DOHH2 (cell line): ENCODE results near the gene BRK1.
"Not testable (repeated sequence)": the region's sequence is repeated elsewhere in the genome, so short reads cannot be mapped to it uniquely, and the experiment has no call there.

ENCODE experiments used
- H3F3A ChIP-seq: fragments of 200-600 bp; sonication (generic), shearing (Covaris generic); 2 replicates; pipeline ENCODE4 v1.6.0; 2016; ENCODE audit warnings: antibody characterized with exemption, mild to moderate bottlenecking; ENCODE audit not compliant: control insufficient read depth, insufficient read depth
- H3K27ac ChIP-seq: fragments of 200-600 bp; sonication (generic); 2 replicates; pipeline ENCODE4 v1.5.1; 2014; ENCODE audit warnings: low read depth, mild to moderate bottlenecking, low read length, moderate library complexity
- H3K27me3 ChIP-seq: fragments of 200-600 bp; sonication (generic); 2 replicates; pipeline ENCODE4 v1.6.1; 2014; ENCODE audit warnings: mild to moderate bottlenecking, low read length, mixed read lengths; ENCODE audit not compliant: control insufficient read depth
- H3K36me3 ChIP-seq: fragments of 200-600 bp; sonication (generic); 2 replicates; pipeline ENCODE4 v1.6.1; 2014; ENCODE audit warnings: mild to moderate bottlenecking, low read length, moderate library complexity, mixed read lengths; ENCODE audit not compliant: control insufficient read depth
- H3K4me1 ChIP-seq: fragments of 200-600 bp; sonication (generic); 2 replicates; pipeline ENCODE4 v1.6.1; 2014; ENCODE audit warnings: mild to moderate bottlenecking, low read length, mixed read lengths; ENCODE audit not compliant: control insufficient read depth
- H3K4me2 ChIP-seq: fragments of 200-600 bp; sonication (generic); 2 replicates; pipeline ENCODE4 v1.6.0; 2014; ENCODE audit warnings: mild to moderate bottlenecking, low read length, moderate library complexity
- H3K4me3 ChIP-seq: fragments of 200-600 bp; sonication (generic); 2 replicates; pipeline ENCODE4 v1.5.1; 2014; ENCODE audit warnings: mild to moderate bottlenecking, low read length, mixed read lengths
- H3K79me2 ChIP-seq: fragments of 200-600 bp; sonication (generic); 2 replicates; pipeline ENCODE4 v1.6.1; 2014; ENCODE audit warnings: mild to moderate bottlenecking, low read length, mixed read lengths; ENCODE audit not compliant: control insufficient read depth
- H3K9me2 ChIP-seq: fragments of 200-600 bp; sonication (generic); replicated peaks from 2 replicates; pipeline ENCODE4 v1.6.1; 2014; ENCODE audit warnings: mild to moderate bottlenecking, low read length, mixed read lengths; ENCODE audit not compliant: control insufficient read depth
- H3K9me3 ChIP-seq: fragments of 200-600 bp; sonication (generic); 2 replicates; pipeline ENCODE4 v1.6.1; 2014; ENCODE audit warnings: antibody characterized with exemption, low read length, mixed read lengths; ENCODE audit not compliant: control insufficient read depth, insufficient read depth
- H4K20me1 ChIP-seq: fragments of 200-600 bp; sonication (generic); 2 replicates; pipeline ENCODE4 v1.6.0; 2014; ENCODE audit warnings: low read depth, mild to moderate bottlenecking, antibody characterized with exemption, low read length, moderate library complexity; ENCODE audit not compliant: control insufficient read depth, insufficient read depth
- CTCF ChIP-seq: fragments of 200-600 bp; sonication (generic); IDR thresholded peaks from one replicate; pipeline ENCODE4 v1.5.1; 2014; ENCODE audit warnings: antibody characterized with exemption, mild to moderate bottlenecking, low read depth, low read length; ENCODE audit not compliant: poor library complexity, severe bottlenecking
- EZH2phosphoT487 ChIP-seq: fragments of 200-600 bp; sonication (generic); IDR thresholded peaks from 2 replicates; pipeline ENCODE4 v1.6.1; 2017; ENCODE audit warnings: borderline replicate concordance, mild to moderate bottlenecking, antibody characterized with exemption, low read length, moderate library complexity, mixed read lengths

The BRK1 gene

GRCh38 chr3:10173926-10174435, 58.5 kb downstream of the BRK1 start:
- no peaks in the 10 kb centered on the region for H3K27me3 ChIP-seq
- H3K79me2 ChIP-seq: peaks cover 55% of the 10 kb centered on the region
- H3K4me3 ChIP-seq: peak overlapping the region; percentile 10; the same call in 1 of the 2 replicates
- H3K4me2 ChIP-seq: peak overlapping the region; percentile 46
- H3K36me3 ChIP-seq: peaks cover 32% of the 10 kb centered on the region
- peak overlapping the region; percentile 95 for H3K27ac ChIP-seq
- H4K20me1 ChIP-seq: no peaks in the 10 kb centered on the region
- no peaks in the 10 kb centered on the region for H3K9me3 ChIP-seq
- no peak for TF ChIP-seq CTCF
- no peak for TF ChIP-seq EZH2phosphoT487
- peaks cover 36% of the 10 kb centered on the region for H3F3A ChIP-seq
- peaks cover 92% of the 10 kb centered on the region for H3K4me1 ChIP-seq
- H3K9me2 ChIP-seq: no peaks in the 10 kb centered on the region

- Histone ChIP-seq H3K79me2 (peaks cover 47% of the 10 kb centered on the region), H3K4me1 (peaks cover 92% of the 10 kb centered on the region), H3K36me3 (peaks cover 31% of the 10 kb centered on the region), H3F3A (peaks cover 26% of the 10 kb centered on the region)
- H3K9me3 ChIP-seq, H3K4me3 ChIP-seq, H3K27me3 ChIP-seq, H3K27ac ChIP-seq, H4K20me1 ChIP-seq, H3K9me2 ChIP-seq, H3K4me2 ChIP-seq: not testable (repeated sequence)
Measured at GRCh38 chr3:10175334-10175733, 59.9 kb downstream of the BRK1 start.

- Histone ChIP-seq H3F3A (peaks cover 26% of the 10 kb centered on the region), H3K79me2 (peaks cover 50% of the 10 kb centered on the region), H3K36me3 (peaks cover 34% of the 10 kb centered on the region), H3K27ac (peak overlapping the region; percentile 11; the same call in 1 of the 2 replicates), H3K4me1 (peaks cover 92% of the 10 kb centered on the region)
- H3K9me2 ChIP-seq, H3K27me3 ChIP-seq, H3K4me3 ChIP-seq, H3K9me3 ChIP-seq, H4K20me1 ChIP-seq, H3K4me2 ChIP-seq: not testable (repeated sequence)
Measured at GRCh38 chr3:10176150-10176549, 60.7 kb downstream of the BRK1 start.
